ENCODE results near the gene JOSD2. TPM values are rescaled to one million over a fixed set of nuclear protein-coding genes. Genes with fewer than 3 reads are reported as not detected.
A peak's percentile ranks its signal among the peaks of the same experiment; 100 is the strongest.

Gene JOSD2
- total and polyA plus RNA-seq, 5 donors, result 24.2 to 55.2 (median 40.3) TPM

DNA sequence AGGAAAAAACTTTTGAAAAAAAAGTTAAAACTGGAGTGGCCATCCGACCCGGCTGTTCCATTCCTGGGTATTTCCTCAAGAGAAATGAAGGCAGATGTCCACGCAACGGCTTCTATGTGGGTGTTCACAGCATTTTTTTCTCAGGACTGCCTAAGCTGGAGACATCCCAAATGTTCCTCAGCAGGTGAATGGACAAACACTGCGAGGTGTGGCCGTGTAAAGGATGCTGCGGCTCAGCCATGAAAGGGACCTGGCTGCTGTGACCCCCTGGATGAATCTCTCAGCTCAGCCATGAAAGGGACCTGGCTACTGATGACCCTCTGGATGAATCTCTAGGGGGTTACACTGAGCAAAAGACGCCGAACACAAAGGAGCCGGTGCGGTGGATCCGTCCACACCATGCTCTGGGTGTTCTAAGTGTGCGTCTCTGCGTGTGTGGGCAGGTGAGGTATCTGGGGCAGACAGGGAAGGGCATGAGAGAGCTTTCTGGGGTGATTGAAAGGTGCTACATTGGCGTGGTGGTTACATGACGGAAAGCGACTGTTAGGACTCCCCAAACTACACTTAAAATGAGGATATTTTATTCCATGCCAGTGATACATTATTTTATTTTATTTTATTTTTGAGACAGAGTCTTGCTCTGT, 10.0 kb upstream of the JOSD2 start:
- no peaks in the 10 kb centered on the region for H3K4me1 ChIP-seq (ENCODE audit: control insufficient read depth, insufficient read depth, low read length)
- ATAC-seq (no peak), DNase-seq (no peak)
- H3K4me3 ChIP-seq (ENCODE audit: low read length), result no peak overlapping the region
- no peaks in the 10 kb centered on the region for H3K27me3 ChIP-seq (ENCODE audit: control insufficient read depth, insufficient read depth)
- WGBS, result 89% methylated on average over 17 of the region's 17 CpGs
- H3K27ac ChIP-seq (ENCODE audit: low read length), result no peak overlapping the region
- intact Hi-C loops (cut with DNase I), result no loop called here
- no peaks in the 10 kb centered on the region for H3K9me3 ChIP-seq (ENCODE audit: control insufficient read depth, low read length)

DNA sequence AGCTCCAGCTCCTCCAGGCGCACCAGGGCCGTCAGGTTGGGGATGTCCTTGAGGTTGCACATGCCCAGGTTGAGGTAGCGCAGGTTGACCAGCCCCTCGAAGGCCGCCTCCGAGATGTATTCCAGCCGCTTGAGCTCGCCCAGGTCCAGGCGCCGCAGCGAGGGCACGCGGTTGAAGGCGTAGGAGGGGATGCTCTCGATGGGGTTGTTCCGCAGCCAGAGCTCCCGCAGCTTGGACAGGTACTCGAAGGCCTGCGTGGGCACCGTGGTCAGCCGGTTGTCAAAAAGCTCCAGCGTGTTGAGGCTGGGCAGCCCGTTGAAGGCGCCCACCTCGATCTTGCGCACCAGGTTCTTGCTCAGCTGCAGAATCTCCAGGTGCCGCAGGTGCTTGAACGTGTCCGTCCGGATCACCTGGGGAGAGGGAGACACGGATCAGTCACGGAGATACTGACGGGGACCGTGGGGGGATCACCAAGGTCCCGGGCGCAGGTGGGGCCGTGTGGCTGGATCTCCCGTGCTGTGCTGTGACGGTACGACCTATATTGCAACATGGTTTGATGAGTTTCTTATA, 8.1 kb upstream of the JOSD2 start:
- intact Hi-C loops (cut with DNase I), result no loop called here
- Histone ChIP-seq H3K4me1 (ENCODE audit: control insufficient read depth, insufficient read depth, low read length) (no peaks in the 10 kb centered on the region), H3K27ac (ENCODE audit: low read length) (no peak overlapping the region), H3K4me3 (ENCODE audit: low read length) (no peak overlapping the region), H3K9me3 (ENCODE audit: control insufficient read depth, low read length) (no peaks in the 10 kb centered on the region), H3K27me3 (ENCODE audit: control insufficient read depth, insufficient read depth) (no peaks in the 10 kb centered on the region)
- DNase-seq, result peak in 1 of 3 donors; percentile 46
- no peak for ATAC-seq
- WGBS, result 97% methylated on average over 40 of the region's 40 CpGs

DNA sequence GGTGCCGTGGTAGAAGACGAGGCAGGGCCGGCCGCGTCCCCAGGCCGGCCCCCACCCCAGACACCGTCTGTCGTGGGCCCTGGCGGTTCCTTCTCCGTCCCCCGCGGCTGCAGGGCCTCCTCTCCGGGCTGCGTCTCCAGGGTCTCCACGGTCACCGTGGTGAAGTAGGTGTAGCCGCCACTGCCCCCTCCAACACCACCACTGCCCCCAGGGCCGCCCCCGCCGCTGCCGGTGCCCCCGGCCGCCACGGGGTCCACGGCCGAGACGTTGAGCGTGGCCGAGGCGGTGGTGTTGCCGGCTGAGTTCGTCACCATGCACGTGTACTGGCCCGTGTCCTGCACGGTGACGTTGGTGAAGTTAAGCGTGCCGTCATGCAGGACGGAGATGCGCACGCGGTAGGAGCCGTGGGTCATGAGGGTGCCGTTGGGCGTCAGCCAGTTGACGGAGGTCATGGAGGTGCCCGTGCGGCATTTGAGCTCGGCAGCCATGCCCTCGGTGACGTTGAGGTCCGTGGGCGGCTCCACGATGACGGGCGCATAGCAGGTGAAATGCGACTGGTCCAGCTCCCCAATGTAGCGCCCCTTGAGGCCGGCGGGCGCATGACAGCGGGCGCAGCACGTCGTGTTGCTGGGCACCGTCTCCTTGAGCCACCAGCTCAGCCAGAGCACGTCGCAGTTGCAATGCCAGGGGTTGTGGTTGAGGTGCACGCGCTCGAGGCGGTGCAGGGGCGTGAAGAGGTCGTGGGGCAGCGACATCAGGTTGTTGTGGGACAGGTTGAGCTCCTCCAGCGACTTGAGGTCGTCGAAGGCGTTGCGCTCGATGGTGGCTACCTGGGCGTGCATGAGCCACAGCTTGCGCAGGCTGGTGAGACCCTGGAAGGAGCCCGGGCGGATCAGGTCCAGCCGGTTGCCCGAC, 7.4 kb upstream of the JOSD2 start:
- ATAC-seq (no peak), DNase-seq (peak in 1 of 3 donors; percentile 53)
- no peaks in the 10 kb centered on the region for H3K9me3 ChIP-seq (ENCODE audit: control insufficient read depth, low read length)
- 97% methylated on average over 87 of the region's 87 CpGs for WGBS
- no peak overlapping the region for H3K27ac ChIP-seq (ENCODE audit: low read length)
- no peak overlapping the region for H3K4me3 ChIP-seq (ENCODE audit: low read length)
- no peaks in the 10 kb centered on the region for H3K27me3 ChIP-seq (ENCODE audit: control insufficient read depth, insufficient read depth)
- intact Hi-C loops (cut with DNase I), result no loop called here
- H3K4me1 ChIP-seq (ENCODE audit: control insufficient read depth, insufficient read depth, low read length), result no peaks in the 10 kb centered on the region

DNA sequence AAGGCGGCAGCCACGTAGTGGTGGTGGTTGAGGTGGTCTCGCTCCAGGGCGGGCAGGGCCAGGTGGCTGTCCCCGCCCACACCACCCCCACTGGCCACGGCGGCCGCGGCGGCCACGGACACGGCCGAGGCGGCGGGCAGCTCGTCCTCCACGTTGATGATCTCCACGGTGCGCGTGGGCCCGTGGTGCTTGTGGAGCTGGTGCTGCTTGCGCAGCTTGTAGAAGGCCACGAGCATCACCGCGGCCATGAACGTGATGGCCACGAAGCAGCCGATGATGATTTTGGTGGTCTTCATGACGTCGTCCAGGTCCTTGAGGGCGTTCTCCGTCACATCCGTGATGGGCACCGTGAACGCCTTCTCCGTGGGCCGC, 6.7 kb upstream of the JOSD2 start:
- DNase-seq (peak in 1 of 3 donors; percentile 50), ATAC-seq (no peak)
- no peaks in the 10 kb centered on the region for H3K27me3 ChIP-seq (ENCODE audit: control insufficient read depth, insufficient read depth)
- no peaks in the 10 kb centered on the region for H3K9me3 ChIP-seq (ENCODE audit: control insufficient read depth, low read length)
- intact Hi-C loops (cut with DNase I), result no loop called here
- H3K4me3 ChIP-seq (ENCODE audit: low read length), result no peak overlapping the region
- 97% methylated on average over 37 of the region's 37 CpGs for WGBS
- H3K27ac ChIP-seq (ENCODE audit: low read length), result no peak overlapping the region
- H3K4me1 ChIP-seq (ENCODE audit: control insufficient read depth, insufficient read depth, low read length), result no peaks in the 10 kb centered on the region

DNA sequence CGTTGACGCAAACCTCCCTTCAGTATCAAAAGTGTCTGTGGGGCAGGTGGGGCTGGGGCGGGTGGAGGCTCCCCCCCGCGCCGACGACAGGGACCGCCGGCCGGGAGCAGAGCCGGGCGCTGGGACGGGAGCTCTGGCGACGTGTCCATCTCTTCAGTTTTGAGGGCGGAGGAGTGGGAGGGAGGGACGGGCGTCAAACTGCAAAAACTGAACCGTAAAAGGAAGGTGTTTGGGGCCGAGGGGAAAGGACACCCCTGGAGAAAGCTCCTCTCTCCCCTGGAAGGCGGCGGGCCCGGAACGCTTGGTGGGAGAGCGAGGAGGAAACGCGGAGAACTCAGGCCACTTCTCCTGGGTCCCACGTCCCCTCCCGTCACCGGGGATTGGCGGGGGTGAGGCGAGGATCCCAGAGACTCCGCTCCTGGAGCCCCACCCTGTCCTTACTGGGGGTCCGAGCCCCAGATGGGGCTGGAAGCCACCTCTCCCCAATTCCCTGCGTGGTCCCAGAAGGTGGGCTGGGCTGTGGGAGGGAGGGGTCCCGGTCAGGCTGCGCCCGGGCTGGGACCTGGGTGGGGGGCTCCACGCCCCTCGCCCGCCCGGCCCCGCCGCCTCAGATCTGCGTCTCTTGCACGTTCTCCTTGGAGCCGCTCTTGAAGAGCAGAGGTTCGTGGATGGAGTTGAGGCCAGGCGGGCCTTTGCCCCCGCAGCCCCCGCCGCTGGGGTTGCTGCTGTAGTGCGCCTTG, 6.1 kb upstream of the JOSD2 start:
- Histone ChIP-seq H3K4me1 (ENCODE audit: control insufficient read depth, insufficient read depth, low read length) (no peaks in the 10 kb centered on the region), H3K4me3 (ENCODE audit: low read length) (no peak overlapping the region), H3K27ac (ENCODE audit: low read length) (no peak overlapping the region), H3K27me3 (ENCODE audit: control insufficient read depth, insufficient read depth) (no peaks in the 10 kb centered on the region), H3K9me3 (ENCODE audit: control insufficient read depth, low read length) (no peaks in the 10 kb centered on the region)
- intact Hi-C loops (cut with DNase I), result no loop called here
- 78% methylated on average over 53 of the region's 53 CpGs for WGBS
- ATAC-seq, result no peak
- DNase-seq, result no peak

DNA sequence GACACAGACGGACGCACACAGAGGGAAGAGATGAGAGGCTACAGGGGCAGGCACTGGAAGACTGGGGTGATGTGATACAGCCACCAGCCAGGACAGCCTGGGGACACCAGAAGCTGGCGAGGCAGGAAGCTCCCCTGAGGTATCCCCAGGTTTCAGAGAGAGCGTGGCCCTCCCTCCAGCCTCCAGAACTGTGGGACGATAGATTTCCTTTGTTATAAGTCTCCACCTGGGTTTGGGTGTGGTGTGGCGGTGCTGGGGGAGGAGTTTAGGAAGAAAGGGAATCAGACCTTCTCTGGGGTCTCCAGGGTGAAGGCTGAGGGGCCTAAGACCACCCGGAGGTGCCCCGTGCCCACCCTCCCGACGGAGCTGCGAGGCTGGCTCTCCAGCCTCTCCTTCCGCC, 5.5 kb upstream of the JOSD2 start:
- no peak for ATAC-seq
- Histone ChIP-seq H3K27me3 (ENCODE audit: control insufficient read depth, insufficient read depth) (no peaks in the 10 kb centered on the region), H3K4me3 (ENCODE audit: low read length) (no peak overlapping the region), H3K9me3 (ENCODE audit: control insufficient read depth, low read length) (no peaks in the 10 kb centered on the region), H3K27ac (ENCODE audit: low read length) (no peak overlapping the region), H3K4me1 (ENCODE audit: control insufficient read depth, insufficient read depth, low read length) (no peaks in the 10 kb centered on the region)
- WGBS, result 73% methylated on average over 12 of the region's 12 CpGs
- no peak for DNase-seq
- intact Hi-C loops (cut with DNase I), result no loop called here

DNA sequence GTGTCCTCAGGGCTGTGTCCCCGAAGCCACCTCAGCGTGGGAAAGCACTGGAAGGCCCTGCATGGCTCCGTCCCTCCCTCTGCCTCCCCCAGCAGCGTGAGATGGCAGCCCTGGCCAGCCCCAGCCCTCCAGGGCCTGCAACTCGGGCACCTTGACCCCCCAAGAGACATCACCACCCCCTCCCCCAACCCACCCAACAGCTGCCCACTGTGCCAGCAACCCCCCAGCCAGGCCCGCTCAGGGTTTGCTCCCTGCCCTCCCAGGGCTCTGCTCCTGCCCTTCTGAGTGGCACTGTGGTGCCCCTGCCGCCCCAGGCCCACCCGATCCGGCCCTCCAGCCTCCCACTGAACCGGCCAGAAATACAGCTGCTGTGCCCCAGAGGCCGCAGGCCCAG, 4.2 kb upstream of the JOSD2 start:
- no peak for DNase-seq
- no peak for ATAC-seq
- Histone ChIP-seq H3K4me1 (ENCODE audit: control insufficient read depth, insufficient read depth, low read length) (no peaks in the 10 kb centered on the region), H3K9me3 (ENCODE audit: control insufficient read depth, low read length) (no peaks in the 10 kb centered on the region), H3K27me3 (ENCODE audit: control insufficient read depth, insufficient read depth) (no peaks in the 10 kb centered on the region), H3K27ac (ENCODE audit: low read length) (no peak overlapping the region), H3K4me3 (ENCODE audit: low read length) (no peak overlapping the region)
- intact Hi-C loops (cut with DNase I), result no loop called here
- 69% methylated on average over 11 of the region's 11 CpGs for whole genome bisulfite sequencing

DNA sequence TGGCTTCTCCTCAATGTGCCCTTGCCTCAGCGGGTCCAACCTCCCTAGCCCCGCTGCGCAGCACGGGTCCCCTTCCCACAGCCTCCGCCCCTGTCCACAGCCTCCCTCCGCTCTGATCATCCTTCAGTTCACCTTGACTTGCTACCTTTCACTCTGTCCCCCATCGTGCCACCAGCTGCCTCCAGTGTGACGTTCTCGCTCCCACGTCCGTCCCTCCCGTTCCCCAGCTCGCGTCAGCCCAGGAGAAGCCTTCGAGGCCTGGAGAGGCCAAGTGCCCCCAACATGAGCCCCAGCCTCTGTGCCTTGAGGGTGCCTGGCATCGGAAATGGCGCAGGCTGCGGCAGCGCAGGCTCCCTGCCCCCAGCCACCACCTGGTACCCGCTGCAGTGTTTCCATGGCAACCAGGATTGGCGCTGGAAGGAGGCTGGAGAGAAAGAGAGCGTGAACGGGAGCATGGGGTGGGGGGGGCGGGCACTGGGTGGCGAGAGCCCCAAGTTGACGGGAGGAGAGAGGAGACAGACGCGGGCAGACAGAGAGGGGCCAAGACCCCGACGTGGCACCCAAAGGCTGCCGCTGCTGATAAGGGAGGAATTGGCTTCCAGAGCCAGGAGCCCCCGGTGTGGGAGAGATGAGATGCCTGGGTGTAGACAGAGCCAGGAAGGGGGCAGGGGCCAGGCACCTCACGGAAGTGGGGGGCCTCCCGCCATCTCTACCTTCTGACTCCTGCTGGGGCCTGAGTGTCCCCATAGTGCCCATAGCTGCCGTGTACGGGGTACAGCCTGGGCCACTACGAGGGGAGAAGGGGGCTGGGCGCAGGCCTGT, 3.6 kb upstream of the JOSD2 start:
- no peak for ATAC-seq
- 36% methylated on average over 38 of the region's 38 CpGs for WGBS
- intact Hi-C loops (cut with DNase I), result no loop called here
- Histone ChIP-seq H3K27ac (ENCODE audit: low read length) (no peak overlapping the region), H3K27me3 (ENCODE audit: control insufficient read depth, insufficient read depth) (no peaks in the 10 kb centered on the region), H3K4me3 (ENCODE audit: low read length) (no peak overlapping the region), H3K9me3 (ENCODE audit: control insufficient read depth, low read length) (no peaks in the 10 kb centered on the region), H3K4me1 (ENCODE audit: control insufficient read depth, insufficient read depth, low read length) (no peaks in the 10 kb centered on the region)
- no peak for DNase-seq

DNA sequence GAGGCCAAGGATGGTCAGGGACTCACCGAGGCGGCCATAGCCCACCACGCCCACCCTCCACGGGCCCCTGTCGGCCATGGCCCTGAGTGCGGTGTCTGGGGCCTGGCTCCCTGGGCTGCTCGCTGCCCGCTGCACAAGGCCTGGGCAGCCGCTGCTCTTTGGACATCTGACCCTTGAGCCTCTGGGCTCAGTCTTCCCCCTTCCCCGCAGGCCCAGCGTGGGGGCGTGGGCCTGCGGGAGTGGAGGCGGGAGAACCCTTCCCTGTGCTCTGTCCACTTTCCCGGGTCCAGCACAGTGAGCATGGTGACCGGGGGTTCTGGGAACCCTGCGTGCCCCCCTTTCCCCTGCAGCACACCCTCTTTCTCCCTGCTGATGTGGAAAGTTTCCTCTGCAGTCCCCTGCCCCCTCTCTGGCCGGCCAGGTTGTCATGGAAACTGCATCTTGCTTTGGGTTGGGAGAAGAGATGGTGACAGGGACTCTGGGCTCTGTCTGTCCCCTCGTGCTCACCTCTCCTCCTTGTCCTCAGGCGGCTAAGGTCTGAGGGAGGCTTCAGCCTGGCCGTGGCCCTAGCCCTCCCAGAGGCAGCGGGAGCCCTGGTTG, 2.9 kb upstream of the JOSD2 start, which contains the start of gene ASPDH:
TSS of gene ASPDH (minus strand) at position 168 of the 600 bp plus-strand sequence. CDS start at position 78, 90 bp downstream.
- intact Hi-C loops (cut with DNase I), result no loop called here
- Histone ChIP-seq H3K9me3 (ENCODE audit: control insufficient read depth, low read length) (no peaks in the 10 kb centered on the region), H3K27me3 (ENCODE audit: control insufficient read depth, insufficient read depth) (no peaks in the 10 kb centered on the region), H3K4me1 (ENCODE audit: control insufficient read depth, insufficient read depth, low read length) (no peaks in the 10 kb centered on the region), H3K27ac (ENCODE audit: low read length) (no peak within 1 kb of the TSS), H3K4me3 (ENCODE audit: low read length) (no peak within 1 kb of the TSS)
- 53% methylated on average over 22 of the region's 22 CpGs for WGBS
- peak in 1 of 3 donors; percentile 45 for DNase-seq
- no peak for ATAC-seq

All from right cardiac atrium (tissue), 5 donors.